RWPE1 (cell line): ENCODE measurements around the gene KRTAP5-4.
"Not testable (repeated sequence)": the region's sequence is repeated elsewhere in the genome, so short reads cannot be mapped to it uniquely, and the experiment has no call there.

ENCODE experiments used
- CTCF ChIA-PET: fragments of 350-600 bp; sonication (Branson Sonifier 250); formaldehyde crosslinking; extraction: SDS; loops from one replicate; lab custom pipeline; 2021; lab: Yijun Ruan, JAX
- POLR2A ChIA-PET: fragments of 400-600 bp; formaldehyde crosslinking; extraction: SDS; loops from one replicate; lab custom pipeline; 2020; ENCODE audit warnings: antibody characterized with exemption; ENCODE audit not compliant: low non-redundant PET; lab: Yijun Ruan, JAX
- DNase-seq: peaks from one replicate; pipeline ENCODE4 v3.0.0; 2012; ENCODE audit warnings: low spot score
- H3K27ac ChIP-seq: fragments of 450-650 bp; 2 replicates; pipeline ENCODE4 v1.5.1; 2017
- CTCF ChIP-seq: fragments of 450-650 bp; conservative IDR thresholded peaks from 2 replicates; pipeline ENCODE4 v1.5.1; 2017; ENCODE audit warnings: low read depth, mild to moderate bottlenecking

Gene KRTAP5-4

GRCh38 chr11:1604181-1604580, 17.8 kb downstream of the KRTAP5-4 start:
- POLR2A ChIA-PET = no interaction called here
- DNase-seq = no peak
- no peak for TF ChIP-seq CTCF
- CTCF ChIA-PET = no interaction called here
- H3K27ac ChIP-seq = no peak overlapping the region

GRCh38 chr11:1603629-1604028, 18.3 kb downstream of the KRTAP5-4 start:
- ChIA-PET CTCF (no interaction called here), POLR2A (no interaction called here)
- no peak for TF ChIP-seq CTCF
- DNase-seq = no peak
- H3K27ac ChIP-seq = no peak overlapping the region

- CTCF ChIA-PET = interaction anchor here (0.6 kb wide), 1 partner anchor 227 kb away, joined by 3 read pairs; no protein-coding TSS in a partner anchor
- POLR2A ChIA-PET, H3K27ac ChIP-seq, DNase-seq: not testable (repeated sequence)
Observed at GRCh38 chr11:1601663-1602062, 20.3 kb downstream of the KRTAP5-4 start.

- H3K27ac ChIP-seq = no peak overlapping the region
- TF ChIP-seq CTCF = no peak
- ChIA-PET POLR2A (no interaction called here), CTCF (no interaction called here)
- DNase-seq = no peak
Observed at GRCh38 chr11:1600626-1601025, 21.3 kb downstream of the KRTAP5-4 start.

- CTCF ChIA-PET = interaction anchor here (0.5 to 0.6 kb wide), 2 partner anchors 9 to 141 kb away, joined by 3 read pairs; no protein-coding TSS in a partner anchor
- TF ChIP-seq CTCF = no peak
- H3K27ac ChIP-seq = no peak overlapping the region
- DNase-seq = no peak
- POLR2A ChIA-PET = no interaction called here
Observed at GRCh38 chr11:1598816-1599215, 23.1 kb downstream of the KRTAP5-4 start.

GRCh38 chr11:1598406-1598805, 23.5 kb downstream of the KRTAP5-4 start:
- H3K27ac ChIP-seq, POLR2A ChIA-PET, DNase-seq: not testable (repeated sequence)
- CTCF ChIA-PET = interaction anchor here (0.5 kb wide), 1 partner anchor 141 kb away, joined by 3 read pairs; no protein-coding TSS in a partner anchor

- no peak for TF ChIP-seq CTCF
- CTCF ChIA-PET = interaction anchor here (0.5 to 1.4 kb wide), 2 partner anchors 51 to 141 kb away, joined by 3 read pairs; no protein-coding TSS in a partner anchor
- POLR2A ChIA-PET = no interaction called here
Observed at GRCh38 chr11:1597994-1598380, 24.0 kb downstream of the KRTAP5-4 start, which contains the start of gene KRTAP5-2. KRTAP5-2 (minus strand) TSS chr11:1598294; CDS start chr11:1598250, 44 bp downstream.

More at GRCh38 chr11:1597994-1598380, 24.0 kb downstream of the KRTAP5-4 start, which contains the start of gene KRTAP5-2:
- H3K27ac ChIP-seq = no peak within 1 kb of the TSS
- no peak for DNase-seq
